ENCODE results near the gene PARD3B. TPM values are rescaled to one million over a fixed set of nuclear protein-coding genes. Genes with fewer than 3 reads are reported as not detected.

The PARD3B gene
- total RNA-seq, 1 experiment from 2014 or later: 6.4 TPM

DNA sequence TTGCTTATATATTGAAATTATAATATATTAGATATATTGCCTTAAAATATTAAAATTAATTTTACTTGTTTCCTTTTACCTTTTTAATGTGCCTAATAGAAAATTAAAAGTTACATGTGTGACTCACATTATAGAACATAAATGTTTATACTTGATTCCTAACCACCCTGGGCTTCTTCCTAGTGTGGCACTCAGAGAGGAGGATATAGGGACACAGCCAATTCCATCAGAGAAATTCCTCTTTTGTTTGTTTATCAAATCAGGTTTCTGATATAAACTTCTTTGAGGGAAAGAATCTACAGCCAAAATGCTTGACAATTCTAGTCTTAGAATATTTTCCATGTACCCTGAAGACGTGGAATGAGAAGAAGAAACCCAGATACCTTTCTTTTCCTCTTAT is 788.1 kb downstream of the PARD3B start:
- H3K23ac ChIP-seq (ENCODE audit: insufficient read length, low read depth, low read length): no peak overlapping the region
- H3K18ac ChIP-seq (ENCODE audit: insufficient read length, low read depth, low read length): no peak overlapping the region
- peaks cover 10 to 22% (median 15%) of the 10 kb centered on the region in 3 experiments for H3K36me3 Mint-ChIP-seq (ENCODE audit: insufficient read depth in 1 of 3, low read depth in 3 of 3)
- H2AFZ ChIP-seq (ENCODE audit: low read length): no peak overlapping the region
- H3K27me3 ChIP-seq (ENCODE audit: insufficient read depth, low read length): no peaks in the 10 kb centered on the region
- no peak overlapping the region for H2AK5ac ChIP-seq (ENCODE audit: insufficient read length, low read length)
- no peaks in the 10 kb centered on the region for H3K4me1 Mint-ChIP-seq
- H3K27me3 Mint-ChIP-seq (ENCODE audit: low read depth): no peaks in the 10 kb centered on the region
- no peak overlapping the region for H3K4me3 Mint-ChIP-seq
- H4K5ac ChIP-seq (ENCODE audit: insufficient read length, low read depth, low read length): no peak overlapping the region
- no peaks in the 10 kb centered on the region for H3K4me1 ChIP-seq (ENCODE audit: insufficient read depth, low read length)
- H3K9me3 ChIP-seq (ENCODE audit: control insufficient read depth, low read depth, low read length): peaks cover 10% of the 10 kb centered on the region
- H3K79me2 ChIP-seq (ENCODE audit: insufficient read depth, low read length): no peaks in the 10 kb centered on the region
- no peak overlapping the region for H3K9ac ChIP-seq (ENCODE audit: extremely low read depth, insufficient read length, low read length)
- no peak overlapping the region for H4K91ac ChIP-seq (ENCODE audit: insufficient read length, low read depth, low read length)
- no peaks in the 10 kb centered on the region for H4K20me1 ChIP-seq (ENCODE audit: control insufficient read depth, insufficient read depth, insufficient read length)
- no peaks in the 10 kb centered on the region for H3K79me1 ChIP-seq (ENCODE audit: insufficient read depth, low read depth, low read length, poor library complexity, severe bottlenecking)
- no peak overlapping the region for H2BK15ac ChIP-seq (ENCODE audit: low read depth, low read length)
- no CpG with 5 or more reads among the region's 1 CpG for WGBS (ENCODE audit: extremely low coverage, insufficient read length, low lambda C conversion rate)
- TF ChIP-seq, protein P1, sequence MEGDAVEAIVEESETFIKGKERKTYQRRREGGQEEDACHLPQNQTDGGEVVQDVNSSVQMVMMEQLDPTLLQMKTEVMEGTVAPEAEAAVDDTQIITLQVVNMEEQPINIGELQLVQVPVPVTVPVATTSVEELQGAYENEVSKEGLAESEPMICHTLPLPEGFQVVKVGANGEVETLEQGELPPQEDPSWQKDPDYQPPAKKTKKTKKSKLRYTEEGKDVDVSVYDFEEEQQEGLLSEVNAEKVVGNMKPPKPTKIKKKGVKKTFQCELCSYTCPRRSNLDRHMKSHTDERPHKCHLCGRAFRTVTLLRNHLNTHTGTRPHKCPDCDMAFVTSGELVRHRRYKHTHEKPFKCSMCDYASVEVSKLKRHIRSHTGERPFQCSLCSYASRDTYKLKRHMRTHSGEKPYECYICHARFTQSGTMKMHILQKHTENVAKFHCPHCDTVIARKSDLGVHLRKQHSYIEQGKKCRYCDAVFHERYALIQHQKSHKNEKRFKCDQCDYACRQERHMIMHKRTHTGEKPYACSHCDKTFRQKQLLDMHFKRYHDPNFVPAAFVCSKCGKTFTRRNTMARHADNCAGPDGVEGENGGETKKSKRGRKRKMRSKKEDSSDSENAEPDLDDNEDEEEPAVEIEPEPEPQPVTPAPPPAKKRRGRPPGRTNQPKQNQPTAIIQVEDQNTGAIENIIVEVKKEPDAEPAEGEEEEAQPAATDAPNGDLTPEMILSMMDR (conservative IDR thresholded peaks at IDR 0.05): no peak
- no peak overlapping the region for H3K27ac Mint-ChIP-seq
- H3K4me2 ChIP-seq (ENCODE audit: insufficient read depth, insufficient read length, low read length): no peak overlapping the region
- H3K14ac ChIP-seq (ENCODE audit: insufficient read depth, low read length): no peak overlapping the region
- H3K9me3 Mint-ChIP-seq: peaks cover 14 to 22% of the 10 kb centered on the region in 2 experiments
- H3K56ac ChIP-seq (ENCODE audit: insufficient read length, low read depth, low read length): no peak overlapping the region
- H4K8ac ChIP-seq (replicated peaks; ENCODE audit: insufficient read length, low read depth, low read length): no peak overlapping the region
- no peak overlapping the region for H3K4ac ChIP-seq (ENCODE audit: low read depth, low read length)
- H2BK12ac ChIP-seq (ENCODE audit: insufficient read length, low read depth, low read length): no peak overlapping the region
- no peaks in the 10 kb centered on the region for H3K23me2 ChIP-seq (ENCODE audit: insufficient read length, low read depth, low read length, poor library complexity, severe bottlenecking)
- no peak overlapping the region for H2BK5ac ChIP-seq (ENCODE audit: insufficient read length, low read length)
- H3T11ph ChIP-seq (ENCODE audit: low read length): no peak overlapping the region
- H2BK120ac ChIP-seq (ENCODE audit: low read depth, low read length, poor library complexity, severe bottlenecking): no peak overlapping the region
- H2BK20ac ChIP-seq (ENCODE audit: low read depth, low read length, poor library complexity, severe bottlenecking): no peak overlapping the region
- no peak overlapping the region for H3K27ac ChIP-seq (ENCODE audit: insufficient read length, low read depth, low read length)
- DNase-seq: no peak

All from H9 (cell line).